Activated T-cell treated with anti-CD3 and anti-CD28 coated beads, Interleukin-2, amount 50 U/mL, for 48 hours (primary cell): ENCODE results near the gene EXOC3L4.

Experiments used
- DNase-seq, 2 experiments: peaks; one replicate each; pipeline ENCODE4 v3.0.0-alpha.2; 2020

The EXOC3L4 gene

GRCh38 chr14:103156651-103157378 is 62.3 kb downstream of the EXOC3L4 start:
- no peak for DNase-seq

GRCh38 chr14:103157969-103158368 is 63.4 kb downstream of the EXOC3L4 start:
- DNase-seq, result no peak

GRCh38 chr14:103158688-103159087 is 64.2 kb downstream of the EXOC3L4 start:
- no peak for DNase-seq
